Panc1 (cell line): ENCODE measurements around the gene CD22.

ENCODE experiments used
- POLR2AphosphoS5 ChIP-seq: IDR thresholded peaks from 2 replicates; pipeline ENCODE4 v1.6.1; 2012; ENCODE audit warnings: mild to moderate bottlenecking, low read depth, low read length, moderate library complexity
- SIN3A ChIP-seq: IDR thresholded peaks from 2 replicates; pipeline ENCODE4 v1.6.1; 2012; ENCODE audit warnings: low read depth, mild to moderate bottlenecking, low read length, moderate library complexity, borderline replicate concordance; ENCODE audit not compliant: insufficient read depth
- TCF7L2 ChIP-seq: IDR thresholded peaks from 2 replicates; pipeline ENCODE4 v1.6.1; 2011; ENCODE audit warnings: mild to moderate bottlenecking, low read depth, low read length, inconsistent platforms
- TF ChIP-seq, protein P1 (sequence below): fragments of 450-650 bp; IDR thresholded peaks from 2 replicates; pipeline ENCODE4 v1.5.1; 2017; ENCODE audit warnings: mild to moderate bottlenecking
- TF ChIP-seq, protein P2 (sequence below), 2 experiments: IDR thresholded peaks; 2 replicates each; pipeline ENCODE4 v1.6.1; 2011 to 2012; ENCODE audit warnings: low read depth in 2 of 2, control low read depth in 1 of 2, low read length in 1 of 2, mild to moderate bottlenecking in 1 of 2, moderate library complexity in 1 of 2; ENCODE audit not compliant: insufficient read depth in 1 of 2

DNA sequence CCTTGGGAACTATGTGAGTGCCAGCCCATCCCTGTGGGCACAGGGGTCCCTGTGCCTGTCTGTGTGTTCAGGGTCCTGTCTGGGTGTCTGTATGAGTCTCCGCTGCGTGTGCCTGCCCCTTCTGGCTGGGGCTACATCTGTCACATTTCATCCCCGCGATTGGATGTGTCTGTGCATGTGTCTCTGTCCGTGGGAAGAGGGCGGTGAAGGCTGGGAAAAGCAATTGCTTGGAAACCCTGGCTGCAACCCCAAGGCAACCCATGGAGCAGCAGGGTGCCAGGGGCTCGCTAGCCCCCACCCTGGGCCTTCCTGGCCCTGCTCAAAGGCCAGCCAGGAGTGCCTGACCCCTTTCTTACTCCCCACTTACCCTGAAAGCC lies 35.6 kb upstream of the CD22 start:
- TF ChIP-seq, protein P1, sequence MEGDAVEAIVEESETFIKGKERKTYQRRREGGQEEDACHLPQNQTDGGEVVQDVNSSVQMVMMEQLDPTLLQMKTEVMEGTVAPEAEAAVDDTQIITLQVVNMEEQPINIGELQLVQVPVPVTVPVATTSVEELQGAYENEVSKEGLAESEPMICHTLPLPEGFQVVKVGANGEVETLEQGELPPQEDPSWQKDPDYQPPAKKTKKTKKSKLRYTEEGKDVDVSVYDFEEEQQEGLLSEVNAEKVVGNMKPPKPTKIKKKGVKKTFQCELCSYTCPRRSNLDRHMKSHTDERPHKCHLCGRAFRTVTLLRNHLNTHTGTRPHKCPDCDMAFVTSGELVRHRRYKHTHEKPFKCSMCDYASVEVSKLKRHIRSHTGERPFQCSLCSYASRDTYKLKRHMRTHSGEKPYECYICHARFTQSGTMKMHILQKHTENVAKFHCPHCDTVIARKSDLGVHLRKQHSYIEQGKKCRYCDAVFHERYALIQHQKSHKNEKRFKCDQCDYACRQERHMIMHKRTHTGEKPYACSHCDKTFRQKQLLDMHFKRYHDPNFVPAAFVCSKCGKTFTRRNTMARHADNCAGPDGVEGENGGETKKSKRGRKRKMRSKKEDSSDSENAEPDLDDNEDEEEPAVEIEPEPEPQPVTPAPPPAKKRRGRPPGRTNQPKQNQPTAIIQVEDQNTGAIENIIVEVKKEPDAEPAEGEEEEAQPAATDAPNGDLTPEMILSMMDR: no peak
- TF ChIP-seq SIN3A: no peak
- no peak for TF ChIP-seq POLR2AphosphoS5
- TF ChIP-seq, protein P2, sequence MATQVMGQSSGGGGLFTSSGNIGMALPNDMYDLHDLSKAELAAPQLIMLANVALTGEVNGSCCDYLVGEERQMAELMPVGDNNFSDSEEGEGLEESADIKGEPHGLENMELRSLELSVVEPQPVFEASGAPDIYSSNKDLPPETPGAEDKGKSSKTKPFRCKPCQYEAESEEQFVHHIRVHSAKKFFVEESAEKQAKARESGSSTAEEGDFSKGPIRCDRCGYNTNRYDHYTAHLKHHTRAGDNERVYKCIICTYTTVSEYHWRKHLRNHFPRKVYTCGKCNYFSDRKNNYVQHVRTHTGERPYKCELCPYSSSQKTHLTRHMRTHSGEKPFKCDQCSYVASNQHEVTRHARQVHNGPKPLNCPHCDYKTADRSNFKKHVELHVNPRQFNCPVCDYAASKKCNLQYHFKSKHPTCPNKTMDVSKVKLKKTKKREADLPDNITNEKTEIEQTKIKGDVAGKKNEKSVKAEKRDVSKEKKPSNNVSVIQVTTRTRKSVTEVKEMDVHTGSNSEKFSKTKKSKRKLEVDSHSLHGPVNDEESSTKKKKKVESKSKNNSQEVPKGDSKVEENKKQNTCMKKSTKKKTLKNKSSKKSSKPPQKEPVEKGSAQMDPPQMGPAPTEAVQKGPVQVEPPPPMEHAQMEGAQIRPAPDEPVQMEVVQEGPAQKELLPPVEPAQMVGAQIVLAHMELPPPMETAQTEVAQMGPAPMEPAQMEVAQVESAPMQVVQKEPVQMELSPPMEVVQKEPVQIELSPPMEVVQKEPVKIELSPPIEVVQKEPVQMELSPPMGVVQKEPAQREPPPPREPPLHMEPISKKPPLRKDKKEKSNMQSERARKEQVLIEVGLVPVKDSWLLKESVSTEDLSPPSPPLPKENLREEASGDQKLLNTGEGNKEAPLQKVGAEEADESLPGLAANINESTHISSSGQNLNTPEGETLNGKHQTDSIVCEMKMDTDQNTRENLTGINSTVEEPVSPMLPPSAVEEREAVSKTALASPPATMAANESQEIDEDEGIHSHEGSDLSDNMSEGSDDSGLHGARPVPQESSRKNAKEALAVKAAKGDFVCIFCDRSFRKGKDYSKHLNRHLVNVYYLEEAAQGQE (IDR thresholded peaks at IDR 0.05; ENCODE audit: insufficient read depth in 1 of 2, low read depth in 2 of 2, low read length in 1 of 2): no peak
- no peak for TF ChIP-seq TCF7L2
